EH (cell line): Measurements from ENCODE around the gene LHFPL6.

Source experiments
- DNase-seq: peaks from one replicate; pipeline ENCODE4 v3.0.0-alpha.2; 2015; ENCODE audit warnings: low read depth

The LHFPL6 gene

GRCh38 chr13:39462428-39462827 lies 140.6 kb downstream of the LHFPL6 start:
- DNase-seq = peak; percentile 26

- DNase-seq = peak; percentile 56
Observed at GRCh38 chr13:39461685-39462266, 141.2 kb downstream of the LHFPL6 start.

- no peak for DNase-seq
Observed at GRCh38 chr13:39457274-39457673, 145.7 kb downstream of the LHFPL6 start.

GRCh38 chr13:39455521-39456175 lies 147.3 kb downstream of the LHFPL6 start:
- no peak for DNase-seq

GRCh38 chr13:39452834-39453233 lies 150.2 kb downstream of the LHFPL6 start:
- DNase-seq = no peak

- peak; percentile 34 for DNase-seq
Observed at GRCh38 chr13:39452417-39452816, 150.6 kb downstream of the LHFPL6 start.

GRCh38 chr13:39451860-39452301 lies 151.1 kb downstream of the LHFPL6 start:
- peak; percentile 19 for DNase-seq

GRCh38 chr13:39451301-39451700 lies 151.7 kb downstream of the LHFPL6 start:
- peak; percentile 23 for DNase-seq

- no peak for DNase-seq
Observed at GRCh38 chr13:39450176-39450575, 152.8 kb downstream of the LHFPL6 start.

- DNase-seq = no peak
Observed at GRCh38 chr13:39448834-39449233, 154.2 kb downstream of the LHFPL6 start.

- no peak for DNase-seq
Observed at GRCh38 chr13:39446865-39447264, 156.1 kb downstream of the LHFPL6 start.

GRCh38 chr13:39444866-39445265 lies 158.1 kb downstream of the LHFPL6 start:
- no peak for DNase-seq

GRCh38 chr13:39433651-39434050 lies 169.3 kb downstream of the LHFPL6 start:
- no peak for DNase-seq

GRCh38 chr13:39432196-39432595 lies 170.8 kb downstream of the LHFPL6 start:
- no peak for DNase-seq

- peak; percentile 11 for DNase-seq
Observed at GRCh38 chr13:39422845-39423565, 180.0 kb downstream of the LHFPL6 start.

GRCh38 chr13:39419876-39420275 lies 183.1 kb downstream of the LHFPL6 start:
- DNase-seq = no peak

GRCh38 chr13:39419068-39419467 lies 183.9 kb downstream of the LHFPL6 start:
- DNase-seq = no peak

- DNase-seq = no peak
Observed at GRCh38 chr13:39418424-39418823, 184.6 kb downstream of the LHFPL6 start.

GRCh38 chr13:39417643-39418042 lies 185.3 kb downstream of the LHFPL6 start:
- DNase-seq = peak; percentile 71

GRCh38 chr13:39417131-39417530 lies 185.9 kb downstream of the LHFPL6 start:
- peak; percentile 16 for DNase-seq

GRCh38 chr13:39415008-39415802 lies 187.8 kb downstream of the LHFPL6 start:
- DNase-seq = peak; percentile 65

- DNase-seq = no peak
Observed at GRCh38 chr13:39414339-39414738, 188.7 kb downstream of the LHFPL6 start.
